Urinary bladder (tissue), 2 donors: Measurements from ENCODE around the gene ZNF226. TPM values are rescaled to one million over a fixed set of nuclear protein-coding genes. Genes with fewer than 3 reads are reported as not detected.

ENCODE experiments used
- polyA plus RNA-seq: library from polyadenylated mRNA; stranded (reverse); fragments of 200-250 nt; gene quantifications from one replicate; pipeline ENCODE4 v1.2.3, GENCODE V29; 2013
- total RNA-seq: library from RNA; depleted of rRNA; stranded (reverse); fragments of >200 nt; gene quantifications from one replicate; pipeline ENCODE4 v1.2.3, GENCODE V29; 2014
- donor health status: healthy.

ZNF226 gene
- total and polyA plus RNA-seq, 2 donors, result 18.7 to 41.1 TPM

Other genes with a start within 250 kb of the ZNF226 start
- gene ZNF45, start 229.8 kb upstream of the ZNF226 start, total RNA-seq, result 33.1 TPM
- 7.3 TPM for gene ZNF45, start 229.8 kb upstream of the ZNF226 start, polyA plus RNA-seq
- gene ZNF221, start 213.9 kb upstream of the ZNF226 start, total RNA-seq, result 14.6 TPM
- 2.0 TPM for gene ZNF221, start 213.9 kb upstream of the ZNF226 start, polyA plus RNA-seq
- 14.1 TPM for gene ZNF155, start 180.9 kb upstream of the ZNF226 start, total RNA-seq
- 5.6 TPM for gene ZNF155, start 180.9 kb upstream of the ZNF226 start, polyA plus RNA-seq
- gene ZNF230, start 162.1 kb upstream of the ZNF226 start, total RNA-seq, result 9.9 TPM
- 4.0 TPM for gene ZNF230, start 162.1 kb upstream of the ZNF226 start, polyA plus RNA-seq
- gene ZNF222, start 139.7 kb upstream of the ZNF226 start, total RNA-seq, result 9.2 TPM
- 5.3 TPM for gene ZNF222, start 139.7 kb upstream of the ZNF226 start, polyA plus RNA-seq
- gene ZNF223, start 113.1 kb upstream of the ZNF226 start, total RNA-seq, result 11.7 TPM
- gene ZNF223, start 113.1 kb upstream of the ZNF226 start, polyA plus RNA-seq, result 3.6 TPM
- 5.7 TPM for gene ZNF284, start 92.9 kb upstream of the ZNF226 start, total RNA-seq
- gene ZNF284, start 92.9 kb upstream of the ZNF226 start, polyA plus RNA-seq, result 0.71 TPM
- gene ZNF224, start 70.7 kb upstream of the ZNF226 start, total RNA-seq, result 65.7 TPM
- 12.3 TPM for gene ZNF224, start 70.7 kb upstream of the ZNF226 start, polyA plus RNA-seq
- 13.5 TPM for gene ZNF225, start 51.7 kb upstream of the ZNF226 start, total RNA-seq
- 2.6 TPM for gene ZNF225, start 51.7 kb upstream of the ZNF226 start, polyA plus RNA-seq
- 20.7 TPM for gene ZNF234, start 23.5 kb upstream of the ZNF226 start, total RNA-seq
- gene ZNF234, start 23.5 kb upstream of the ZNF226 start, polyA plus RNA-seq, result 4.3 TPM
- gene ZNF227, start 47.4 kb downstream of the ZNF226 start, total RNA-seq, result 34.5 TPM
- 7.4 TPM for gene ZNF227, start 47.4 kb downstream of the ZNF226 start, polyA plus RNA-seq
- gene ZNF233, start 94.8 kb downstream of the ZNF226 start, total RNA-seq, result 3.1 TPM
- 1.4 TPM for gene ZNF233, start 94.8 kb downstream of the ZNF226 start, polyA plus RNA-seq
- 20.8 TPM for gene ZNF235, start 139.9 kb downstream of the ZNF226 start, total RNA-seq
- 3.2 TPM for gene ZNF235, start 139.9 kb downstream of the ZNF226 start, polyA plus RNA-seq
- 18.7 TPM for gene ZNF112, start 191.6 kb downstream of the ZNF226 start, total RNA-seq
- gene ZNF112, start 191.6 kb downstream of the ZNF226 start, polyA plus RNA-seq, result 2.7 TPM
- 11.1 TPM for gene ZNF285, start 236.5 kb downstream of the ZNF226 start, total RNA-seq
- gene ZNF285, start 236.5 kb downstream of the ZNF226 start, polyA plus RNA-seq, result 2.8 TPM